RWPE2 (cell line): ENCODE data around the gene FAM107B.

Experiments
- ATAC-seq: fragments of 200-7000 bp; cut with Tn5 transposase; 3 replicates; pipeline ENCODE4 v1.9.1; 2021; ENCODE audit warnings: low read depth
- DNase-seq: peaks from one replicate; pipeline ENCODE4 v3.0.0-alpha.2; 2020; ENCODE audit warnings: low spot score
- H3K27ac ChIP-seq: fragments of 450-650 bp; 2 replicates; pipeline ENCODE4 v1.5.1; 2017; ENCODE audit warnings: mild to moderate bottlenecking; ENCODE audit not compliant: poor library complexity, severe bottlenecking
- H3K27me3 ChIP-seq: fragments of 250-450 bp; sonication (Bioruptor Pico); 2 replicates; pipeline ENCODE4 v1.5.1; 2021; ENCODE audit warnings: mild to moderate bottlenecking, moderate library complexity; ENCODE audit not compliant: insufficient read depth, poor library complexity, severe bottlenecking
- H3K36me3 ChIP-seq: fragments of 250-450 bp; sonication (Bioruptor Pico); 2 replicates; pipeline ENCODE4 v1.5.1; 2020; ENCODE audit warnings: low read depth, mild to moderate bottlenecking, moderate library complexity
- H3K4me1 ChIP-seq: fragments of 250-450 bp; sonication (Bioruptor Pico); 2 replicates; pipeline ENCODE4 v1.5.1; 2021; ENCODE audit warnings: mild to moderate bottlenecking, moderate library complexity; ENCODE audit not compliant: insufficient read depth, poor library complexity, severe bottlenecking
- H3K4me3 ChIP-seq: fragments of 250-450 bp; sonication (Bioruptor Pico); 2 replicates; pipeline ENCODE4 v1.5.1; 2021; ENCODE audit warnings: mild to moderate bottlenecking, moderate library complexity; ENCODE audit not compliant: severe bottlenecking
- H3K9me3 ChIP-seq: fragments of 250-450 bp; sonication (Bioruptor Pico); 2 replicates; pipeline ENCODE4 v1.5.1; 2021; ENCODE audit warnings: mild to moderate bottlenecking, moderate library complexity; ENCODE audit not compliant: severe bottlenecking
- TF ChIP-seq, protein P1 (sequence below): fragments of 450-650 bp; IDR thresholded peaks from one replicate; pipeline ENCODE4 v1.5.1; 2017; ENCODE audit warnings: mild to moderate bottlenecking, moderate library complexity; ENCODE audit not compliant: poor library complexity, severe bottlenecking

Gene FAM107B

DNA sequence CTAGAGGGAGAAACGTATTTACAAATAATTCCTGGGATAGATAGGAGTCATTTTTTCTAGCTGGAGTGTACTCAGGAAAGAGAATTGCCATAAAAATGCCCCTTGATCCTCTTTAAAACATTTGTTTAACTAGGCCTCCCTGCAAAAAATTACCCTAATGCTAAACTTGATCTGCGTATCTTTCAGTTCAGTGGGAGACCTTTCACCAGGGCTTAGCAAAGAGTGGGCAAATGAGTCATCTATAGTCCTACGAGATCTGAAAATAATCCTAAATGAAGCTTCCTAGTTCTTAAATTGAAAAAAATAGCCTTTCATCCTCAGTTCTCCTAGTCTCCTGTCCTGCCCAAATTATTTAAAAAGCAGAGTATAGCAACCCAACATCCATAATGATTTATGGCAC is 245.3 kb downstream of the FAM107B start:
- H3K27ac ChIP-seq: no peak overlapping the region
- no peaks in the 10 kb centered on the region for H3K9me3 ChIP-seq
- TF ChIP-seq, protein P1, sequence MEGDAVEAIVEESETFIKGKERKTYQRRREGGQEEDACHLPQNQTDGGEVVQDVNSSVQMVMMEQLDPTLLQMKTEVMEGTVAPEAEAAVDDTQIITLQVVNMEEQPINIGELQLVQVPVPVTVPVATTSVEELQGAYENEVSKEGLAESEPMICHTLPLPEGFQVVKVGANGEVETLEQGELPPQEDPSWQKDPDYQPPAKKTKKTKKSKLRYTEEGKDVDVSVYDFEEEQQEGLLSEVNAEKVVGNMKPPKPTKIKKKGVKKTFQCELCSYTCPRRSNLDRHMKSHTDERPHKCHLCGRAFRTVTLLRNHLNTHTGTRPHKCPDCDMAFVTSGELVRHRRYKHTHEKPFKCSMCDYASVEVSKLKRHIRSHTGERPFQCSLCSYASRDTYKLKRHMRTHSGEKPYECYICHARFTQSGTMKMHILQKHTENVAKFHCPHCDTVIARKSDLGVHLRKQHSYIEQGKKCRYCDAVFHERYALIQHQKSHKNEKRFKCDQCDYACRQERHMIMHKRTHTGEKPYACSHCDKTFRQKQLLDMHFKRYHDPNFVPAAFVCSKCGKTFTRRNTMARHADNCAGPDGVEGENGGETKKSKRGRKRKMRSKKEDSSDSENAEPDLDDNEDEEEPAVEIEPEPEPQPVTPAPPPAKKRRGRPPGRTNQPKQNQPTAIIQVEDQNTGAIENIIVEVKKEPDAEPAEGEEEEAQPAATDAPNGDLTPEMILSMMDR: no peak
- H3K27me3 ChIP-seq: no peaks in the 10 kb centered on the region
- peaks cover 13% of the 10 kb centered on the region for H3K4me1 ChIP-seq
- no peak for ATAC-seq
- no peak for DNase-seq
- H3K4me3 ChIP-seq: no peak overlapping the region
- H3K36me3 ChIP-seq: peaks cover 7% of the 10 kb centered on the region; the same call in 1 of the 2 replicates

DNA sequence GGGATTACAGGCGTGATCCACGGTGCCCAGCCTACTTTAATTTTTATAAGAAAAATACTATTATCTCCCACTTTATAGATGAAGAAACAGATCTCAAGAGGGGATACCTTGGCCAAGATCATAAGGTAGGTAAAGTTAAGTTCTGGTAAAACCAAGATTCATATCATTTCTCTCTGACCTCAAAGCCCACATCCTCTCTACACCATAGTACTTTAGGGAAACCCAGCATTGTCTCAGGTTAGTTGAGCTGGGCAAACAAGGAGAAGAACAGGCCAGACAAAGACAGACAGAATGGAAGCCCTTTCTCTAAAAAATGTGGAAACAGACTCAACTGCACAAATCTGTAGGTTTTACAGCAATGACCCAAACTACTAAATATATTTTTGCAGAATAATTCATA is 246.2 kb downstream of the FAM107B start:
- no peak for DNase-seq
- no peaks in the 10 kb centered on the region for H3K27me3 ChIP-seq
- TF ChIP-seq, protein P1: no peak
- H3K4me1 ChIP-seq: peaks cover 11% of the 10 kb centered on the region
- H3K27ac ChIP-seq: no peak overlapping the region
- H3K36me3 ChIP-seq: peaks cover 7% of the 10 kb centered on the region; the same call in 1 of the 2 replicates
- H3K4me3 ChIP-seq: no peak overlapping the region
- H3K9me3 ChIP-seq: no peaks in the 10 kb centered on the region
- no peak for ATAC-seq

DNA sequence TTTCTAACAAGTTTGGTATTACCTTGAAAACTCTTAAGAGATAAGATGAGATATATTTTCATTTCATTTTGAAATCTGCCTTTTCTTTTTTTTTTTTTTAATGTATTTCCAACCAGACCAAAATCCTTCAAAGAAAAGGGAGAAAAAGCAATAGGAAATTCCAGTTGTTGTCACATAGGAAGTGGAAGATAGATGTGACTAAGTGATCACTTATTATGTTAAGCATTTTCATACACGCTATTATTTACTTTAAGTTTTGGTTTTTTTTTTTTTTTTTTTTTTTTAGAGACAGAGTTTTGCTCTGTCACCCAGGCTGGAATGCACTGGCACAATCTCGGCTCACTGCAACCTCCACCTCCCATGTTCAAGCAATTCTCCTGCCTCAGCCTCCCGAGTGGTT is 246.8 kb downstream of the FAM107B start:
- Histone ChIP-seq H3K27ac (no peak overlapping the region), H3K9me3 (no peaks in the 10 kb centered on the region), H3K4me3 (no peak overlapping the region), H3K4me1 (peaks cover 6% of the 10 kb centered on the region), H3K27me3 (no peaks in the 10 kb centered on the region), H3K36me3 (peaks cover 7% of the 10 kb centered on the region; the same call in 1 of the 2 replicates)
- TF ChIP-seq, protein P1: no peak
- no peak for ATAC-seq
- DNase-seq: no peak

DNA sequence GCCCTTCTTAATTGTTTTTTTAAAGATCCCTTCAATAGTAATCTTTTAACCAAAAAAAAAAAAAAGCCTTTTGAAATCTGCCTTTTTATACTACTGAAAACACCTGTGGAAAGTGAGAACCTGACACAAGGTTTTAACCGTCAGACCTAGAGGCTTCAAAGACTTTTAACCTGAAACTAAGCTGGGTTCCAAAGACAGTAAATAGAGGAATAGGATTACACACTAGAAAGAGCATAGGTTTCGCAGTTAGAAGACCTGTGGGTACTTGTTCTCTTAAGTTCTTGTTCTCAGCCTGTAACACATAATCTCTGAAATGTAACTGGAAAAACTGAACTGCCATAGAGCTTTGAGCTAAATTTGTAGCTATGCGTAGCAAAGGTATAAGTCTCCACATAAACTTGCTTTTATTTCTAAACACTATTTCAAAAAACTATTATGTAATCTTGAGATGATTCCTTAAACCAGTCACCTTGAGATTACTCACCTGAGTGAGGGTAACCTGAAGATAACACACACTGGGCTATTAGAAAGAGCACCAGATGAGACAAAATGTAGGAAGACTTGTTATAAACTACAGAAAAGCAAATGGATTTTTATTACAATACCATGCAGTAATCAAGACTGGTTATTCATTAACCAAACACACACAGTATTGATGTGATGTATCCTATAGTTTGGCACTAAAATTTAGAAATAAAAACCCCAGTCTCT is 247.4 kb downstream of the FAM107B start:
- no peak overlapping the region for H3K27ac ChIP-seq
- no peak overlapping the region for H3K4me3 ChIP-seq
- H3K4me1 ChIP-seq: peaks cover under 1% of the 10 kb centered on the region
- no peaks in the 10 kb centered on the region for H3K9me3 ChIP-seq
- H3K27me3 ChIP-seq: no peaks in the 10 kb centered on the region
- no peak for DNase-seq
- no peak for ATAC-seq
- TF ChIP-seq, protein P1: no peak
- H3K36me3 ChIP-seq: peaks cover 7% of the 10 kb centered on the region; the same call in 1 of the 2 replicates

DNA sequence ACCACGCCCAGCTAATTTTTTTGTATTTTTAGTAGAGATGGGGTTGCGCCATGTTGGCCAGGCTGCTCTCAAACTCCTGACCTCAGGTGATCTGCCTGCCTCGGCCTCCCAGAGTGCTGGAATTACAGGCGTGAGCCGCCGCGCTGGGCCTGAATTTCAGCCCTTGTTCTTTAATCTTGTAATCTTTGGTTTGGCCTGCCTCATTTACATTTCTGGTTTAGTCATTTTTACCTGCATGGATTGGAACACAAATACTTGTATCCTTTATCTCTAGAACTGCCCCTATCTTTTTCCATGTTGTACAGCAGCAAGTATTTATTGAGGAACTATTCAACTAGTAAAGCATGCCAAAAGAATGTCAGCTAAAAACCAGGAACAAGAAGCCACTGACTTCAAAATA is 248.4 kb downstream of the FAM107B start:
- TF ChIP-seq, protein P1: no peak
- ATAC-seq: no peak
- H3K27ac ChIP-seq: no peak overlapping the region

More for the DNA sequence above, 248.4 kb downstream of the FAM107B start:
- H3K4me3 ChIP-seq: no peak overlapping the region
- H3K9me3 ChIP-seq: no peaks in the 10 kb centered on the region
- DNase-seq: no peak
- H3K4me1 ChIP-seq: no peaks in the 10 kb centered on the region
- peaks cover 7% of the 10 kb centered on the region; the same call in 1 of the 2 replicates for H3K36me3 ChIP-seq
- no peaks in the 10 kb centered on the region for H3K27me3 ChIP-seq
